Brain microvascular endothelial cell (primary cell): ENCODE results near the gene PDIA4.
A peak's percentile ranks its signal among the peaks of the same experiment; 100 is the strongest.

Source experiments
- DNase-seq: peaks from one replicate; pipeline ENCODE4 v3.0.0-alpha.2; 2020
- H3K27ac ChIP-seq: fragments of 250-450 bp; sonication (Bioruptor Pico); 2 replicates; pipeline ENCODE4 v1.5.1; 2020; ENCODE audit warnings: mild to moderate bottlenecking, moderate library complexity
- H3K27me3 ChIP-seq: fragments of 250-450 bp; sonication (Bioruptor Pico); replicated peaks from 2 replicates; pipeline ENCODE4 v1.5.1; 2020; ENCODE audit warnings: mild to moderate bottlenecking
- H3K36me3 ChIP-seq: fragments of 250-450 bp; sonication (Bioruptor Pico); replicated peaks from 2 replicates; pipeline ENCODE4 v1.5.1; 2020; ENCODE audit warnings: mild to moderate bottlenecking
- H3K4me3 ChIP-seq: 2 replicates; pipeline ENCODE4 v1.5.1; 2011; ENCODE audit warnings: low read depth, mild to moderate bottlenecking, control low read depth, low read length, moderate library complexity
- in situ Hi-C: cut with HindIII; loops from 2 replicates; pipeline ENCODE4 v1.10.0; 2017; ENCODE audit warnings: low sequenced_read_pairs, low pct_ligation_motif_present
- TF ChIP-seq, protein P1 (sequence below): IDR thresholded peaks from 2 replicates; pipeline ENCODE4 v1.5.1; 2011; ENCODE audit warnings: low read depth, mild to moderate bottlenecking, moderate library complexity, low read length, control low read depth, inconsistent platforms; ENCODE audit errors: missing control alignments

Gene PDIA4

DNA sequence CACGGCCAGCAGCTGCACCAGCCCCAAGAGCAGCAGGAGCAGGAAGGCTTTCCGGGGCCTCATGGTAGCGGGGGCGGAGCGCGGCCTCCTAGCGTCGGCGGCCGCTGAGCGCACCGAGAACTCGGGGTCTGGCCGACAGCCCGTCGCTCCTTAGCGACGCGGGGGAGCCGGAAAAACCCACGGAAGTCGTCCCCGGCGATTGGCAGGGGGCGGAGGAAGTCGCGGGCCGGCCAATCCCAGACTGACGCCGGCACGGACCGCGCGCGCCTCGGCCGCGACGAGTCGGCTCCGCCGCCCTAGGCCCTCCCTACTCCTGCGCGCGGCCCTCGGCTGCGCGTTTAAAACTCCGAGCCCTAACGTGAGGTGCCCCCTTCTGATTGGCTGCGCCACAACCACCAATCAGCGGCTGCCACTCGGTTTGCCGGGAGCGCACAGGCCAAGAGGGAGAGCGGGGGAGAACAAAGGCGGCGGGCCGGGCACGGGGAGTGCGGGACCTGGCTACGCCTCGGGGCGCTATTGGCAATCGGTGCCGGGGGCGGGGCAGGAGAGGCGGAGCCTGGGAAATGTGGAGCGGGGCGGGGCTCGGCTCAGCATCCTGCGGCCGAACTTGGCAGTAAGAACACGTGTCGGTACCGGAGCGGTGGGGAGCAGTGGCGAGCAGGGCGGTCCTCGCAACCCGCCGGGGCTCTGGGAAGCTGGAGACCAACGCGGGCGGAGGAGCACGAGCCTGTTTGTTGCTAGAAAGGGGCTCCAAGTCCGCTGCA is at the start of gene PDIA4:
PDIA4 (minus strand) TSS at position 160 of the 764 bp plus-strand sequence; CDS start at position 63, 97 bp downstream.
- Histone ChIP-seq H3K36me3 (peaks cover 4% of the 10 kb centered on the region), H3K27me3 (no peaks in the 10 kb centered on the region), H3K27ac (peak within 1 kb of the TSS; percentile 79), H3K4me3 (peak within 1 kb of the TSS; percentile 85)
- DNase-seq = peak; percentile 99
- TF ChIP-seq, protein P1, sequence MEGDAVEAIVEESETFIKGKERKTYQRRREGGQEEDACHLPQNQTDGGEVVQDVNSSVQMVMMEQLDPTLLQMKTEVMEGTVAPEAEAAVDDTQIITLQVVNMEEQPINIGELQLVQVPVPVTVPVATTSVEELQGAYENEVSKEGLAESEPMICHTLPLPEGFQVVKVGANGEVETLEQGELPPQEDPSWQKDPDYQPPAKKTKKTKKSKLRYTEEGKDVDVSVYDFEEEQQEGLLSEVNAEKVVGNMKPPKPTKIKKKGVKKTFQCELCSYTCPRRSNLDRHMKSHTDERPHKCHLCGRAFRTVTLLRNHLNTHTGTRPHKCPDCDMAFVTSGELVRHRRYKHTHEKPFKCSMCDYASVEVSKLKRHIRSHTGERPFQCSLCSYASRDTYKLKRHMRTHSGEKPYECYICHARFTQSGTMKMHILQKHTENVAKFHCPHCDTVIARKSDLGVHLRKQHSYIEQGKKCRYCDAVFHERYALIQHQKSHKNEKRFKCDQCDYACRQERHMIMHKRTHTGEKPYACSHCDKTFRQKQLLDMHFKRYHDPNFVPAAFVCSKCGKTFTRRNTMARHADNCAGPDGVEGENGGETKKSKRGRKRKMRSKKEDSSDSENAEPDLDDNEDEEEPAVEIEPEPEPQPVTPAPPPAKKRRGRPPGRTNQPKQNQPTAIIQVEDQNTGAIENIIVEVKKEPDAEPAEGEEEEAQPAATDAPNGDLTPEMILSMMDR = peak; percentile 41
- in situ Hi-C loops = no loop called here

DNA sequence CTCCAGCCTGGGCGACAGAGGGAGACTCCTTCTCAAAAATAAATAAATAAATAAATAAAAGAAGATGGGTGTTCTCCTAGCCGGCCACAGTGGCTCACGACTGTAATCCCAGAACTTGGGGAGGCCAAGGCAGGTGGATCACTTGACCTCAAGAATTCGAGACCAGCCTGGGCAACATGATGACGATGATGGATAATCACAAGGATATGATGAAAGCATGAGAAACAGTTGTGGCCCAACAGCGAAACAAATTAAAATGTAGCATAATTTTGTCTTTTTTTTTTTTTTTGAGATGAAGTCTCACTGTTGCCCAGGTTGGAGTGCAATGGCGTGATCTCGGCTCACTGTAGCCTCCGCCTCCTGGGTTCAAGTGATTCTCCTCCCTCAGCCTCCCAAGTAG is 49.3 kb upstream of the PDIA4 start:
- Histone ChIP-seq H3K27me3 (no peaks in the 10 kb centered on the region), H3K4me3 (no peak overlapping the region), H3K27ac (no peak overlapping the region), H3K36me3 (peaks cover 6% of the 10 kb centered on the region)
- TF ChIP-seq, protein P1 = no peak
- in situ Hi-C loops = no loop called here
- DNase-seq = no peak

GRCh38 chr7:149075286-149075685 is 47.0 kb upstream of the PDIA4 start:
- DNase-seq = no peak
- in situ Hi-C loops = no loop called here
- Histone ChIP-seq H3K4me3 (no peak overlapping the region), H3K36me3 (peaks cover 25% of the 10 kb centered on the region), H3K27ac (no peak overlapping the region), H3K27me3 (no peaks in the 10 kb centered on the region)
- TF ChIP-seq, protein P1 = no peak

DNA sequence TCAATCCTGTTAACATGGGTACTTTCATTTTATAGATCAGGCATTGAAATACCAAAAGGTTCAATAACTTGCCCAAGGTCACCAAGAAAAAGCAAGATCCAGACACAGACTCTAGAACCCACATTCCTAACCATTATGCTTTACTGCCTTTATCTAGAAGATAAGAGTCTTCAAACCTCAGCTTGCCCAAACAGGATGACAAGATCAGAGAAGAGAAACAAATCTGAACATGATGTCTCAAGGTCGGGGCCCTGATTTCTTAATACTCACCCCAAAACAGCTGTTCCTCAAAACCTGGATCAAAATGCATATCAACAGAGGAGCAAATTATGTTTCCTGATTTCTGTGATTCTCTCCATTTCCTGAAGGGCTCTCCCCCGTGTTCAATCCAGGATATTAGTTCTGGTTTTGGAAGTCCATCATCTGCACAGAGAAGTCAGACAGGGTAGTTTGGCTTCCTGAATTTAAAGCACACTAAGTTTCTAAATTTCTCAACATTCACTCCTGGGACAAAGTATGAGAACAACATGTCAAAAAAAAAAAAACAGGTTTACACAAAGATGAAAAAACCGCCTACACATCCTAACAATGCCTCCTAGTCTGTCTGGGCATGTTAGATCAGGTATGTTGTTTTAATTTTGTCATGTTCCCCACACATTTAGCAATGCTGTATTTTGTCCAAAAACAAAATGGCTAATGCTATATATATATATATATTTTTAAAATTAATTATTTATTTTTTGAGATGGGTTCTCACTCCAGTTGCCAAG is 46.0 kb upstream of the PDIA4 start:
- no peak for DNase-seq
- no peak overlapping the region for H3K27ac ChIP-seq
- TF ChIP-seq, protein P1 = no peak
- H3K27me3 ChIP-seq = no peaks in the 10 kb centered on the region
- no peak overlapping the region for H3K4me3 ChIP-seq
- in situ Hi-C loops = no loop called here
- peaks cover 26% of the 10 kb centered on the region for H3K36me3 ChIP-seq

- in situ Hi-C loops = no loop called here
- Histone ChIP-seq H3K4me3 (no peak overlapping the region), H3K27me3 (no peaks in the 10 kb centered on the region), H3K27ac (no peak overlapping the region), H3K36me3 (peaks cover 26% of the 10 kb centered on the region)
- TF ChIP-seq, protein P1 = no peak
- DNase-seq = no peak
Observed at GRCh38 chr7:149072438-149072775, 44.1 kb upstream of the PDIA4 start.
